Mesodermal cell (in vitro differentiated cells): ENCODE results near the gene MAGI1.

Experiments
- H3K27ac ChIP-seq: 2 replicates; pipeline ENCODE4 v1.7.0; 2013; ENCODE audit warnings: mild to moderate bottlenecking, low read depth, low read length, moderate library complexity; ENCODE audit not compliant: severe bottlenecking
- H3K36me3 ChIP-seq: 2 replicates; pipeline ENCODE4 v1.7.1; 2013; ENCODE audit warnings: mild to moderate bottlenecking, low read length, moderate library complexity; ENCODE audit not compliant: control insufficient read depth, insufficient read depth
- H3K4me1 ChIP-seq: one replicate; pipeline ENCODE4 v1.7.1; 2013; ENCODE audit warnings: mild to moderate bottlenecking, low read length; ENCODE audit not compliant: insufficient read depth, control insufficient read depth, poor library complexity, severe bottlenecking
- H3K4me3 ChIP-seq: 2 replicates; pipeline ENCODE4 v1.7.0; 2013; ENCODE audit warnings: low read length, control low read depth, mild to moderate bottlenecking; ENCODE audit not compliant: insufficient read depth, poor library complexity, severe bottlenecking; ENCODE audit errors: extremely low read depth
- H3K9me3 ChIP-seq: 2 replicates; pipeline ENCODE4 v1.7.1; 2013; ENCODE audit warnings: mild to moderate bottlenecking, low read length, moderate library complexity; ENCODE audit not compliant: control insufficient read depth
- WGBS, 2 experiments: methylation state at CpG; one replicate each; pipeline ENCODE4 v1.1.5; 2013; ENCODE audit warnings: missing lambda C conversion rate in 2 of 2; ENCODE audit not compliant: insufficient coverage in 2 of 2; 5-methylcytosine and 5-hydroxymethylcytosine counted together

Gene MAGI1

GRCh38 chr3:65597952-65598413, 440.7 kb downstream of the MAGI1 start:
- H3K36me3 ChIP-seq, result no peaks in the 10 kb centered on the region
- H3K27ac ChIP-seq, result peak overlapping the region; percentile 82
- peak overlapping the region; percentile 38 for H3K4me3 ChIP-seq
- no peaks in the 10 kb centered on the region for H3K9me3 ChIP-seq
- WGBS, 2 experiments, result 9 to 14% methylated on average over 12 of the region's 20 CpGs
- peaks cover 24% of the 10 kb centered on the region for H3K4me1 ChIP-seq

DNA sequence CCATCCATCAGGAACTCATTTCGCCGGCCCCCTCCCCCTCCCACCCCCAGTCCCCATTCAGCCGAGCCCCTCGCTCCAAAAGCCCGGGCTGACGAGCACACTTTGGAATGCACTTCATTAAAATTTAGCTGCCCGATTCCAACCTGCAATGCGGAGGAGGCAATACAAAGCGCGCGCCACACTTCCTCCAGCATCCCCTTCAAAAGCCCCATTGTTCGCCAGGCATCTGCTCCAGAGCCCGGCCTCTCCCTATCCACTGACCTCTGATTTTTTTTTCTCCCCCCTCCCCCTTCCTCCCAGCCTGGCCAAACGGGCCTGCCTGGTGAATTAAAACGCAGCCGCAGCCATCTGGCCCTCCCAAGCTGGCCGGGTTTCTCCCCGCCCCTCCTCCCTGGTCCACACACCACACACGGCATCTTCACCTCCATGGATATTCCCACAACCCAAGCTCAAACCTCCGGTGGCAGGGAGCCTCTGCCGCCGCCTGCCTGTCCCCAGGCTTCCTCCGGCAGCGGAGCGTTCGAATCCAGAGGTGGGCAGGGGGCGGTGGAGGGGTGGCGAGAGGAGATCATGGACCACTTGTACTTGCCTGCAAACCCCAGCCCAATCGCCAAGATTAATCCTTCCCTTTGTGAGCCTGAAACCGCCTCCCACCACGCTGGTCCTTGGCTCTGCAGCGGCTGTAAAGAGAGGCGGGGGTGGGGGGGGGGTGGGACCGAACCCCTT, 441.3 kb downstream of the MAGI1 start:
- WGBS, 2 experiments, result 0% methylated on average over 7 to 16 of the region's 34 CpGs
- Histone ChIP-seq H3K4me3 (peak overlapping the region; percentile 38), H3K36me3 (no peaks in the 10 kb centered on the region), H3K9me3 (no peaks in the 10 kb centered on the region), H3K27ac (peak overlapping the region; percentile 82), H3K4me1 (peaks cover 24% of the 10 kb centered on the region)

DNA sequence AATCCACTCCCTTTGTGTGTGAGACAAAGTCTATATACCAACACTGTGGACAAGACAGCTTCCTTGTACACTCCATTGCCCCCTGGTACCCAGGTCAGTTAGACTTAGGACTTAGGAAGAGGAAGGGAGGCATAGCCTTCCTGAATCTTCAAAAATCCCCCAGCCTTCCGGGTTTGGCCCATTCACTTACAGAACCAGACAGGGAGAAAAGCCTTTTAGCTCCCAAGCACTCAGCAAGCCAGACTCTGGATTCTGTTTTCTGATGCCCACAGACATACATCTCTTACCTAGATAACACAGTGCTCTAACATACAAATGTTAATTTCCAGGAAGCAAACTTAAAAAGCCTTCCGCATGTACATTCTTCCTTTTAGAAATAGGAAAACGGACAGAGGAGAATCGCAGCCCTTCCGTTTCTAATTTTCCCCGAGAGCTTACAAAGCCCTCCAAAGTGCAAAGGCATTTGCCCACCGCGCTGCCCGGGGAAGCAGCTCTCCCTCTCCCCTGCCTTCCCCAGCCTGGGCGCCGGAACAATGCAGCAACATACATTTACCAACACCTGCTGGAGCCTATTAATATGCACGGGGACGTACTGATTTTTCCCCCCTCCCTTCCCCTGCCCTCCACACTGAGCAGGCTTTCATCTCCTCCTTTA, 442.0 kb downstream of the MAGI1 start:
- Histone ChIP-seq H3K9me3 (no peaks in the 10 kb centered on the region), H3K4me3 (peak overlapping the region; percentile 38), H3K27ac (peak overlapping the region; percentile 82), H3K36me3 (no peaks in the 10 kb centered on the region), H3K4me1 (peaks cover 25% of the 10 kb centered on the region)
- whole genome bisulfite sequencing, 2 experiments, result 2 to 4% methylated on average over 9 of the region's 13 CpGs

DNA sequence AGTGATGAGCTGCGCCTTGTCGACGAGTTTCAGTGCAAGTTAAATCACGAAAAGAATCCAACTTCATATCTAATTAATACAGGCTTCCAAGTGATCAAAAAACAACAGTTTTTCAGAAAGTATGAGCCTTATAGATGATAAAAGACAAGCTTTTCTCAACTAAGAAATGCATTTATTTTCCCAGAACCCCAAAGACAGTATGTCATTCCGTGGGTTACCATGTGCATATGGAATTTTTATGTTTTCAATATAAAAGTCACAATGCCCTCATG, 442.8 kb downstream of the MAGI1 start:
- Histone ChIP-seq H3K9me3 (no peaks in the 10 kb centered on the region), H3K36me3 (no peaks in the 10 kb centered on the region), H3K4me3 (no peak overlapping the region), H3K27ac (peak overlapping the region; percentile 82), H3K4me1 (peaks cover 29% of the 10 kb centered on the region)
- WGBS, 2 experiments, result 46% methylated on average over 4 of the region's 5 CpGs; no CpG with 5 or more reads in 1 of the 2 experiments

DNA sequence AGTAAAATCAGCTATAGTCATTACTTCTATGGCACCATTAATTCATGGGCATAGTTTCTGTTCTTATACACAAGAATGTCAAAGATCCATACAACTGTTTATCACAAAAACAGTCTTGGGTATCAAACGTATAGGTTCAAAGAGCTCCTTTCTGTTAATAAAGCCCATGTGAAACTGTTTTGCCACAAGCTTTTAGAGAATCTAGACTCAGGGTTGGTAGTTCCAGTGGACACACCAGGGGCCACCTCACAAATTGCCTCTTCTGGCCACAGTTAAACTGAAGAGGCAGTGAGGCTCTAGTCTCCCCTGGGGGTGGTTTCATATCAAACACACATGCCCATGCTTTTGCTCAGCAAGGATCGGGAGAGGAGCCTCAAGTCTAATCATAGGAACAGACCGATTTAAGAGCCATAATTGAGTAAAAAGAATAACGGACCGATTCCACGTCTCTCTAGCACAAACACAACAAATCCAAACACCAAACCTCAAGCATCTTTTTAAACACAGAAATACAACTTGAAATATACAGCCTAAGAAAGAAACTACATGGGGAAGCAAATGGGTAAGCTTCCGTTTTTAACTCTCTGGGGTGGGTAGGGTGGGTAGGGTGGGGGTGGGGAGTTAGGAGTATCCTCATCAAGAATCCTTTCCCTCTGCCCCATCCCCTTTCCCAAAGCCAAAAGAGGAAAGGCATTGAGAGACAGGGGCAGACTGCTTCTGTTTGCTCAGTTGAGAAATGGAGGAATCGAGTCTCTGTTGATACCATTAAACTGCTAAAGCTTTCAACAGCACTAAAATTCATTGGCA, 443.3 kb downstream of the MAGI1 start:
- Histone ChIP-seq H3K27ac (peak overlapping the region; percentile 82), H3K4me1 (peaks cover 29% of the 10 kb centered on the region), H3K36me3 (no peaks in the 10 kb centered on the region), H3K4me3 (peak overlapping the region; percentile 0), H3K9me3 (no peaks in the 10 kb centered on the region)
- WGBS, 2 experiments, result 17% methylated on average over 1 to 5 of the region's 8 CpGs

DNA sequence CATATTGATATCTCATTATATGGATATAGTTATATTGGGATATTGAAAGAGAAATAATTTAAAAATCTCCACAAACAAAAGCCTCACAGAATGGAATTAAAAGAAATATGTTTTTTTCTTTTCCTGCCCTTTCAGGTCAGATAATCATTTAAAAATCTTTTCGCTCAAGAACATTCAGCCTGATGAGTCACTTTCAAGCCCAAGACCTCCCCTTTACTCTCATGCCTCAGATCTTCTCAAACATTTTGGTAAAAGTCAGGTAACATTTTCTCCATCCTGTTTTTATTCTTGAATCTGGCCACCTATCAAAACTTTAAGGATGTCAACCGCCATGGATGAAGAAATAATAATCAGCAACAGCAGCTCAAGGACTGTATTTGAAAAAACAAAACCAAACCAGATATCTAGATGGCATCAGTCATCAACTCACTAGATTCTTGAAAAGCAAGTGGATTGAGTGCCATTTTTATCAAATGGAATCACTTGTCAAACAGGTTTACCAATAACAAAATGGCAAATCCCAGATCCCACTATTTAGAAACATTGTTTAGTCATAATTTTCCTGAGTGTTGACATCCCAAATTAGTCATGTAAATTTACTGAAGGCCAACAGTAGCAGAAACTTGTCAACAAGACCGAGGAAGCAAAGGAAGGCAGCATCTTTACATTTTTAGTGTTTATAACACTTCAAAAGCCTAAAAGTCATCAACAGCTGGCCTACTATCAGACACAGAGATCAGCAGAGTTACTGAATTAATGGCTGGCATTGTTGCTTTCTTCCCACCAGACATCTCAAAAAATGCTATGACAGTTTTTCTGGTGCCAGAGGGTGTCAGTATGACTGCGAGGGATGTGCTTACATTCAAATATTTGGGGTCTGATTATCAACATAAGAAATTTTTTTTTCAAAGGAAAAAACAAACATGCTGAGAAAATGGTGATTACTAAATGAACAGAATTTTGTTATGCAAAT, 444.7 kb downstream of the MAGI1 start:
- Histone ChIP-seq H3K36me3 (no peaks in the 10 kb centered on the region), H3K9me3 (no peaks in the 10 kb centered on the region), H3K27ac (no peak overlapping the region), H3K4me1 (peaks cover 29% of the 10 kb centered on the region), H3K4me3 (no peak overlapping the region)
- 83 to 95% methylated on average over 2 of the region's 4 CpGs for WGBS, 2 experiments

- Histone ChIP-seq H3K27ac (no peak overlapping the region), H3K9me3 (no peaks in the 10 kb centered on the region), H3K4me1 (peaks cover 23% of the 10 kb centered on the region), H3K36me3 (no peaks in the 10 kb centered on the region), H3K4me3 (no peak overlapping the region)
- WGBS, 2 experiments, result 86 to 100% methylated on average over 1 to 2 of the region's 3 CpGs
Measured at GRCh38 chr3:65591313-65591712, 447.4 kb downstream of the MAGI1 start.

GRCh38 chr3:65588884-65589283, 449.8 kb downstream of the MAGI1 start:
- Histone ChIP-seq H3K27ac (no peak overlapping the region), H3K9me3 (no peaks in the 10 kb centered on the region), H3K4me1 (peaks cover 8% of the 10 kb centered on the region), H3K36me3 (no peaks in the 10 kb centered on the region), H3K4me3 (no peak overlapping the region)
- 93 to 100% methylated on average over 1 to 2 of the region's 3 CpGs for WGBS, 2 experiments

DNA sequence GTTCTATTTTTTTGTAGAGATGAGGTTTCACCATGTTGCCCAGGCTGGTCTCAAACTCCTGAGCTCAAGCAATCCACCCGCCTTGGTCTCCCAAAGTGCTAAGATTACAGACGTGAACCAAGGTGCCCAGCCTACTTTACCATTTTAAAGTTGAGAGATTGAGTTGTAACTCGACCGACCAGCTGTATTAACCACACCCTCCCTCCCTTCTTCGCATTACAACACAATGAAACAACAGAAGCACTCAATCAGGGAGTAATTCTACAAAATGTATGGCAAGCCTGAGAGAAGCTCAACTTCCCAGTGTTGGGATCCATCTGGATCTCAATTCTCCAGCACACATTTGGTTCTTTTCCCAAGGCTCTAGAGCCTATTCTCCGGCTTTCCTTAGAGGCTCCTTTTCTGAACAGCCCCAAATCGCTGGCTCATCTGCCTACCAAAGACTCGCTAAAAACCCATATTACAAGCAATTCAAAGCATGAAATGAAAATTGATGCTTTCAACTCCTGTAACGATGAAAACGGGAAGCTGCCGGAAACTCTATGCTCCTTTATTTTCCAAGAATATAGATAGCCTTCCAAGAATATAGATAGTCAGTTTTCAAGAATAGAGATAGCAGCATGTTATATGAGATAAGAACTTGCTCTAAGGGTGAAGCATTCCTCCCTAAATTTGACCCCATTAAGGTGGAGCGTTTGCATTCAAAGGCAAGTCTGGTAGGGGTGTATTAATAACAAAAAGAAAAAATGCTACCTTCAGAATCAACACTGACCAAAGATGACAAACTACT, 450.9 kb downstream of the MAGI1 start:
- H3K9me3 ChIP-seq, result no peaks in the 10 kb centered on the region
- no peaks in the 10 kb centered on the region for H3K36me3 ChIP-seq
- H3K4me3 ChIP-seq, result no peak overlapping the region
- 70 to 80% methylated on average over 7 to 8 of the region's 12 CpGs for WGBS, 2 experiments
- H3K27ac ChIP-seq, result no peak overlapping the region
- peaks cover 13% of the 10 kb centered on the region for H3K4me1 ChIP-seq
